HepG2 (cell line): ENCODE results near the gene MYOZ3. TPM values are rescaled to one million over a fixed set of nuclear protein-coding genes. Genes with fewer than 3 reads are reported as not detected.
A peak's percentile ranks its signal among the peaks of the same experiment; 100 is the strongest.

Experiments
- ESRRA ChIP-seq: sonication (generic); formaldehyde crosslinking; IDR thresholded peaks from 2 replicates; pipeline ENCODE4 v1.5.1; 2020; ENCODE audit warnings: mild to moderate bottlenecking, low read depth, missing genetic modification reagents
- ETV5 ChIP-seq: IDR thresholded peaks from 2 replicates; pipeline ENCODE4 v1.6.1; 2018; ENCODE audit warnings: missing biosample characterization, missing genetic modification reagents, inconsistent platforms, borderline replicate concordance
- ETV6 ChIP-seq: sonication (generic); formaldehyde crosslinking; conservative IDR thresholded peaks from 2 replicates; pipeline ENCODE4 v1.4.0; 2020; ENCODE audit warnings: missing genetic modification reagents
- GMEB2 ChIP-seq: IDR thresholded peaks from 2 replicates; pipeline ENCODE4 v1.6.1; 2016; ENCODE audit warnings: missing biosample characterization, missing genetic modification reagents, low read depth
- KAT8 ChIP-seq: IDR thresholded peaks from 2 replicates; pipeline ENCODE4 v1.6.1; 2016; ENCODE audit warnings: missing genetic modification reagents, missing compliant biosample characterization
- NFKB2 ChIP-seq: sonication (generic); formaldehyde crosslinking; IDR thresholded peaks from 2 replicates; pipeline ENCODE4 v1.4.0; 2020; ENCODE audit warnings: missing genetic modification reagents, borderline replicate concordance
- NKX3-1 ChIP-seq: sonication (generic); formaldehyde crosslinking; IDR thresholded peaks from 2 replicates; pipeline ENCODE4 v1.5.0; 2020; ENCODE audit warnings: missing genetic modification reagents
- PATZ1 ChIP-seq: sonication (generic); formaldehyde crosslinking; IDR thresholded peaks from 2 replicates; pipeline ENCODE4 v1.4.0; 2020; ENCODE audit warnings: missing genetic modification reagents
- RFXANK ChIP-seq: IDR thresholded peaks from 2 replicates; pipeline ENCODE4 v1.6.1; 2016
- SIN3B ChIP-seq: fragments of 150-350 bp; IDR thresholded peaks from 2 replicates; pipeline ENCODE4 v1.6.1; 2014; ENCODE audit warnings: low read length
- SMAD9 ChIP-seq: sonication (generic); formaldehyde crosslinking; IDR thresholded peaks from 2 replicates; pipeline ENCODE4 v1.5.1; 2020; ENCODE audit warnings: mild to moderate bottlenecking, missing genetic modification reagents
- TGIF2 ChIP-seq: IDR thresholded peaks from 2 replicates; pipeline ENCODE4 v1.6.1; 2016; ENCODE audit warnings: control low read depth, missing compliant biosample characterization
- ZFP90 ChIP-seq: sonication (generic); formaldehyde crosslinking; IDR thresholded peaks from 2 replicates; pipeline ENCODE4 v1.8.0; 2022; ENCODE audit warnings: missing genetic modification reagents, mild to moderate bottlenecking, inconsistent platforms, borderline replicate concordance
- ZNF280B ChIP-seq: sonication (generic); formaldehyde crosslinking; IDR thresholded peaks from 2 replicates; pipeline ENCODE4 v1.5.0; 2020; ENCODE audit warnings: missing genetic modification reagents, mild to moderate bottlenecking, borderline replicate concordance
- ZNF317 ChIP-seq: sonication (generic); formaldehyde crosslinking; IDR thresholded peaks from 2 replicates; pipeline ENCODE4 v1.5.0; 2020; ENCODE audit warnings: mild to moderate bottlenecking, missing genetic modification reagents
- ZNF432 ChIP-seq: sonication (generic); formaldehyde crosslinking; IDR thresholded peaks from 2 replicates; pipeline ENCODE4 v1.5.0; 2020; ENCODE audit warnings: missing genetic modification reagents, mild to moderate bottlenecking, borderline replicate concordance
- ZNF598 ChIP-seq: sonication (generic); formaldehyde crosslinking; IDR thresholded peaks from 2 replicates; pipeline ENCODE4 v1.5.1; 2020; ENCODE audit warnings: mild to moderate bottlenecking, missing genetic modification reagents, borderline replicate concordance
- ZNF724P ChIP-seq: sonication (generic); formaldehyde crosslinking; IDR thresholded peaks from 2 replicates; pipeline ENCODE4 v1.8.0; 2022; ENCODE audit warnings: missing genetic modification reagents, borderline replicate concordance
- polyA plus RNA-seq, 8 experiments: library from polyadenylated mRNA; depleted of rRNA in 3 of 8; stranded (reverse) in 7 of 8; unstranded in 1 of 8; fragments of >200 nt; fragmentation: Illumina TruSeq in 4 of 8; extraction: Trizol in 4 of 8; gene quantifications; 2 replicates each; pipeline versions ENCODE4 v1.2.1 to v1.2.3, GENCODE V29; 2011 to 2016; ENCODE audit warnings: low read depth in 4 of 8, missing spikeins in 1 of 8, mixed read lengths in 1 of 8; ENCODE audit not compliant: insufficient read depth in 1 of 8
- total RNA-seq, 5 experiments: library from RNA; depleted of rRNA; stranded (reverse); fragments of >200 nt; fragmentation: Illumina TruSeq; extraction: Trizol; gene quantifications; 2 replicates each; pipeline ENCODE4 v1.2.3, GENCODE V29; 2016; ENCODE audit warnings: low read depth in 1 of 5
- TF ChIP-seq, protein P1 (sequence below): sonication (generic); formaldehyde crosslinking; IDR thresholded peaks from 2 replicates; pipeline ENCODE4 v1.4.0; 2020; ENCODE audit warnings: missing genetic modification reagents
- TF ChIP-seq, protein P2 (sequence below): sonication (generic); formaldehyde crosslinking; IDR thresholded peaks from 2 replicates; pipeline ENCODE4 v1.5.0; 2020; ENCODE audit warnings: mild to moderate bottlenecking, missing genetic modification reagents

The MYOZ3 gene
- total and polyA plus RNA-seq, 2 of the 13 experiments (the other 11 are each of a cell fraction or from before 2014, with no cell fraction given): 0.05 TPM; not detected in 1

GRCh38 chr5:150700594-150701377 is 39.7 kb downstream of the MYOZ3 start, which contains the start of gene RBM22 (continued):
- TF ChIP-seq, protein P1, sequence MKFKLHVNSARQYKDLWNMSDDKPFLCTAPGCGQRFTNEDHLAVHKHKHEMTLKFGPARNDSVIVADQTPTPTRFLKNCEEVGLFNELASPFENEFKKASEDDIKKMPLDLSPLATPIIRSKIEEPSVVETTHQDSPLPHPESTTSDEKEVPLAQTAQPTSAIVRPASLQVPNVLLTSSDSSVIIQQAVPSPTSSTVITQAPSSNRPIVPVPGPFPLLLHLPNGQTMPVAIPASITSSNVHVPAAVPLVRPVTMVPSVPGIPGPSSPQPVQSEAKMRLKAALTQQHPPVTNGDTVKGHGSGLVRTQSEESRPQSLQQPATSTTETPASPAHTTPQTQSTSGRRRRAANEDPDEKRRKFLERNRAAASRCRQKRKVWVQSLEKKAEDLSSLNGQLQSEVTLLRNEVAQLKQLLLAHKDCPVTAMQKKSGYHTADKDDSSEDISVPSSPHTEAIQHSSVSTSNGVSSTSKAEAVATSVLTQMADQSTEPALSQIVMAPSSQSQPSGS (CRISPR knock-in tag): peak; percentile 85
- TF ChIP-seq ETV6 (CRISPR knock-in tag): 0 out of 2 replicates have a peak, but pooled peaks have one; percentile 52
- TF ChIP-seq ETV5: peak; percentile 90
- TF ChIP-seq PATZ1: peak; percentile 61
- peak; percentile 80; the same call in 1 of the 2 replicates for TF ChIP-seq ZNF724P (CRISPR knock-in tag)
- TF ChIP-seq, protein P2, sequence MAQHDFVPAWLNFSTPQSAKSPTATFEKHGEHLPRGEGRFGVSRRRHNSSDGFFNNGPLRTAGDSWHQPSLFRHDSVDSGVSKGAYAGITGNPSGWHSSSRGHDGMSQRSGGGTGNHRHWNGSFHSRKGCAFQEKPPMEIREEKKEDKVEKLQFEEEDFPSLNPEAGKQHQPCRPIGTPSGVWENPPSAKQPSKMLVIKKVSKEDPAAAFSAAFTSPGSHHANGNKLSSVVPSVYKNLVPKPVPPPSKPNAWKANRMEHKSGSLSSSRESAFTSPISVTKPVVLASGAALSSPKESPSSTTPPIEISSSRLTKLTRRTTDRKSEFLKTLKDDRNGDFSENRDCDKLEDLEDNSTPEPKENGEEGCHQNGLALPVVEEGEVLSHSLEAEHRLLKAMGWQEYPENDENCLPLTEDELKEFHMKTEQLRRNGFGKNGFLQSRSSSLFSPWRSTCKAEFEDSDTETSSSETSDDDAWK (CRISPR knock-in tag): no peak
- 0 out of 2 replicates have a peak, but pooled peaks have one; percentile 37 for TF ChIP-seq NKX3-1 (CRISPR knock-in tag)
- TF ChIP-seq SMAD9: peak; percentile 80; the same call in 1 of the 2 replicates
- TF ChIP-seq ZFP90 (CRISPR knock-in tag): peak; percentile 57; the same call in 1 of the 2 replicates
- TF ChIP-seq ZNF598 (CRISPR knock-in tag): peak; percentile 94
- peak; percentile 67; the same call in 1 of the 2 replicates for TF ChIP-seq ESRRA (CRISPR knock-in tag)
- peak; percentile 65; the same call in 1 of the 2 replicates for TF ChIP-seq NFKB2 (CRISPR knock-in tag)
- TF ChIP-seq SIN3B: peak; percentile 63; the same call in 1 of the 2 replicates
- peak; percentile 32; the same call in 1 of the 2 replicates for TF ChIP-seq TGIF2 (CRISPR knock-in tag)
- TF ChIP-seq ZNF432: no peak
- peak; percentile 73 for TF ChIP-seq ZNF280B (CRISPR knock-in tag)
- TF ChIP-seq GMEB2 (CRISPR knock-in tag): peak; percentile 96
- peak; percentile 99 for TF ChIP-seq KAT8 (CRISPR knock-in tag)
- TF ChIP-seq RFXANK (CRISPR knock-in tag): no peak
- peak; percentile 87 for TF ChIP-seq ZNF317 (CRISPR knock-in tag)
